Gastrocnemius medialis (tissue), 4 donors: ENCODE data around the gene RNLS. TPM values are rescaled to one million over a fixed set of nuclear protein-coding genes. Genes with fewer than 3 reads are reported as not detected.

Source experiments
- ATAC-seq, 2 donors: fragments of 150-250 bp; one replicate each; pipeline ENCODE4 v1.9.1; 2016
- DNase-seq, 2 donors: peaks; one replicate each; pipeline ENCODE4 v3.0.0-alpha.2; 2019
- H3K27ac ChIP-seq, 4 donors: fragments of 200-600 bp; sonication (generic); 1 replicate in 1 of 4; 2 replicates in 3 of 4; pipeline ENCODE4 v1.5.1; 2016 to 2018; ENCODE audit warnings: mild to moderate bottlenecking in 2 of 4, moderate library complexity in 1 of 4
- H3K27me3 ChIP-seq, 3 donors: fragments of 200-600 bp; sonication (generic) in 2 of 3; 1 replicate in 1 of 3; 2 replicates in 2 of 3; pipeline versions ENCODE4 v1.5.1 to v1.6.0; 2016 to 2019; ENCODE audit warnings: mild to moderate bottlenecking in 1 of 3, moderate library complexity in 1 of 3
- H3K36me3 ChIP-seq, 2 donors: fragments of 200-600 bp; sonication (generic) in 1 of 2; one replicate each; pipeline ENCODE4 v1.5.1; 2017 to 2018
- H3K4me1 ChIP-seq, 2 donors: fragments of 200-600 bp; sonication (generic) in 1 of 2; one replicate each; pipeline ENCODE4 v1.5.1; 2016 to 2017; ENCODE audit warnings: mild to moderate bottlenecking in 2 of 2
- H3K4me3 ChIP-seq, 4 donors: fragments of 200-600 bp; sonication (generic) in 3 of 4; 1 replicate in 1 of 4; 2 replicates in 3 of 4; pipeline ENCODE4 v1.5.1; 2016 to 2019; ENCODE audit warnings: mild to moderate bottlenecking in 2 of 4
- H3K9me3 ChIP-seq, 3 donors: fragments of 200-600 bp; sonication (generic) in 2 of 3; 1 replicate in 1 of 3; 2 replicates in 2 of 3; pipeline ENCODE4 v1.5.1; 2016 to 2019
- POLR2A ChIP-seq, 2 donors: fragments of 450-650 bp; IDR thresholded peaks; one replicate each; pipeline ENCODE4 v1.6.1; 2017; ENCODE audit warnings: antibody characterized with exemption in 2 of 2, mild to moderate bottlenecking in 2 of 2, moderate library complexity in 2 of 2
- in situ Hi-C, 4 donors: fragments of 200-750 bp; cut with MboI; loops; one replicate each; pipeline versions ENCODE4 v1.15.0 to v1.8.0; 2017; ENCODE audit warnings: low sequenced_read_pairs in 4 of 4
- intact Hi-C: fragments of 100-400 bp; cut with DNase I; formaldehyde crosslinking; loops from one replicate; pipeline ENCODE4 v1.15.1; 2023; ENCODE audit warnings: low total_unique reads
- total RNA-seq, 4 donors: library from RNA; depleted of rRNA; stranded (reverse); fragments of >200 nt; gene quantifications; one replicate each; pipeline versions ENCODE4 v1.1.0 to v1.2.3, GENCODE V29; 2016
- TF ChIP-seq, protein P1 (sequence below), 5 experiments: fragments of 450-650 bp in 3 of 5; fragments of 200-600 bp in 2 of 5; sonication (generic) in 2 of 5; IDR thresholded peaks in 4 of 5; conservative IDR thresholded peaks in 1 of 5; 1 replicate in 4 of 5; 2 replicates in 1 of 5; pipeline ENCODE4 v1.5.1; 2016 to 2019; ENCODE audit warnings: antibody characterized with exemption in 5 of 5, mild to moderate bottlenecking in 3 of 5, moderate library complexity in 3 of 5

RNLS gene
- total RNA-seq, 4 donors from 2014 or later, result 8.1 to 17.5 (median 9.7) TPM

DNA sequence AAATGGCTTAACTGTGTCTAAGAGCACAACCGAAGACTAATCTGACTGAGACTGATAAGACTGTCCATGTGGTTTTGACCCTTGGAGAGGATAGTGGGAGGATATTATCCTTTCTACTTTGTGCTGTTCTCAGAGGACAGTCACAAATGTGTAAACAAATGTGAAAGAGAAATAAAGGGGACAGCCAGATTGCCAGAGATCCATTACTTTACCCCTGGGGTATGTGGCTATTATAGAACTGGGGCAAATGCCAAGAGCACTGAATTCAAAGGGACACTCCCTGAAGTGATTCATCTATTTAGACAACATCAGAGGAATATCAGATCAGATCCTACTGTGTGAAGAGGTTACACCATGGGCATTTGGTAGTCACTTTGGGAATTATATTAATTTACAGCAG, 154.7 kb downstream of the RNLS start:
- in situ Hi-C loops (no loop called here), intact Hi-C loops (no loop called here)
- Histone ChIP-seq H3K27me3 (no peaks in the 10 kb centered on the region), H3K27ac (peak overlapping the region; percentile 58 to 76 (median 62)), H3K4me1 (peaks cover 10 to 19% of the 10 kb centered on the region in 2 donors), H3K36me3 (no peaks in the 10 kb centered on the region), H3K4me3 (no peak overlapping the region), H3K9me3 (no peaks in the 10 kb centered on the region)
- ATAC-seq, result peak; percentile 59 to 65
- no peak for DNase-seq
- no peak for TF ChIP-seq POLR2A (IDR thresholded peaks at IDR 0.05)
- TF ChIP-seq, protein P1, sequence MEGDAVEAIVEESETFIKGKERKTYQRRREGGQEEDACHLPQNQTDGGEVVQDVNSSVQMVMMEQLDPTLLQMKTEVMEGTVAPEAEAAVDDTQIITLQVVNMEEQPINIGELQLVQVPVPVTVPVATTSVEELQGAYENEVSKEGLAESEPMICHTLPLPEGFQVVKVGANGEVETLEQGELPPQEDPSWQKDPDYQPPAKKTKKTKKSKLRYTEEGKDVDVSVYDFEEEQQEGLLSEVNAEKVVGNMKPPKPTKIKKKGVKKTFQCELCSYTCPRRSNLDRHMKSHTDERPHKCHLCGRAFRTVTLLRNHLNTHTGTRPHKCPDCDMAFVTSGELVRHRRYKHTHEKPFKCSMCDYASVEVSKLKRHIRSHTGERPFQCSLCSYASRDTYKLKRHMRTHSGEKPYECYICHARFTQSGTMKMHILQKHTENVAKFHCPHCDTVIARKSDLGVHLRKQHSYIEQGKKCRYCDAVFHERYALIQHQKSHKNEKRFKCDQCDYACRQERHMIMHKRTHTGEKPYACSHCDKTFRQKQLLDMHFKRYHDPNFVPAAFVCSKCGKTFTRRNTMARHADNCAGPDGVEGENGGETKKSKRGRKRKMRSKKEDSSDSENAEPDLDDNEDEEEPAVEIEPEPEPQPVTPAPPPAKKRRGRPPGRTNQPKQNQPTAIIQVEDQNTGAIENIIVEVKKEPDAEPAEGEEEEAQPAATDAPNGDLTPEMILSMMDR (IDR thresholded peaks at IDR 0.05 in 4 of 5, conservative IDR thresholded peaks at IDR 0.05 in 1 of 5), result no peak

DNA sequence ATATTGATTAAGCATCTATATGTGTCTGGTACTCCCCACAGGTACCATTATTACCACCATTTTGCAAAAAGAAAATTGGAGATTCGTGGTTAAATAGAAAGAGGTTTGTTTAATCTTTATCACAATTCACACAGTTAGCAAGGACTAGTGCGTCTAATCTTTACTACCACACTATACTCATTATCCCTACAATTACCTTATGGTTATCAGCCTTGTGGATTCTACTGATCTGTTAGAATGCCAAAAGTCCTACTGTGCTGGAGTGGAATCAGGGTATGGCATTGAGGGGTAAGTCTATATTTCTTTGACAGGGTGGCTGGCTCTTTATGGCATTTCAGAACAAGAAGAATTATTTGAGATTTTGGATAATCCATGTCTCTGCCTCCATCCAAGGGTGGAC, 156.1 kb downstream of the RNLS start:
- TF ChIP-seq, protein P1 (IDR thresholded peaks at IDR 0.05 in 4 of 5, conservative IDR thresholded peaks at IDR 0.05 in 1 of 5), result no peak
- ATAC-seq (no peak), DNase-seq (no peak)
- Histone ChIP-seq H3K4me1 (peaks cover 10 to 19% of the 10 kb centered on the region in 2 donors), H3K4me3 (no peak overlapping the region), H3K27ac (no peak overlapping the region), H3K36me3 (no peaks in the 10 kb centered on the region), H3K9me3 (no peaks in the 10 kb centered on the region), H3K27me3 (no peaks in the 10 kb centered on the region)
- intact Hi-C loops, result no loop called here
- in situ Hi-C loops, result no loop called here

DNA sequence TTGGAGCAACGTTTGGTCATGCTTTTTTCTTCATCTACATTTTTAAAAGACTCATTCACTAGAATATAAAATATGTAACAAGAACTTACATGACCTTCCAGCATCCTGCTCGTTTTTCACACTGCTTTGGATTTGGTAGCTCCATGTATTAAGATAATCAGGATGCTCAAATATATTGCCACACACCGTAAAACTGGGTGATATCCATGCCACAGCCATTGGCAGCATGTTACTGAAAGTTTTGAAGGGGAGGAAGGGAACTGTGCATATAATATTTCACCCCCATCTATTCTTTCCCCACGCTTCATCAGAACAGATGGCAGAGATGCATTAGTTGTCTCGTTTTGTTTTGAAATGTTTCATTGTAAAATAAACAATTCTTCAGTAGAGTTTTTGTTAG, 158.2 kb downstream of the RNLS start:
- no peaks in the 10 kb centered on the region for H3K9me3 ChIP-seq
- ATAC-seq (no peak), DNase-seq (no peak)
- no peaks in the 10 kb centered on the region for H3K27me3 ChIP-seq
- in situ Hi-C loops, result no loop called here
- intact Hi-C loops, result no loop called here
- peaks cover 10 to 19% of the 10 kb centered on the region in 2 donors for H3K4me1 ChIP-seq
- H3K36me3 ChIP-seq, result no peaks in the 10 kb centered on the region
- no peak overlapping the region for H3K4me3 ChIP-seq
- H3K27ac ChIP-seq, result no peak overlapping the region
- no peak for TF ChIP-seq POLR2A (IDR thresholded peaks at IDR 0.05)
- TF ChIP-seq, protein P1 (IDR thresholded peaks at IDR 0.05 in 4 of 5, conservative IDR thresholded peaks at IDR 0.05 in 1 of 5), result no peak

DNA sequence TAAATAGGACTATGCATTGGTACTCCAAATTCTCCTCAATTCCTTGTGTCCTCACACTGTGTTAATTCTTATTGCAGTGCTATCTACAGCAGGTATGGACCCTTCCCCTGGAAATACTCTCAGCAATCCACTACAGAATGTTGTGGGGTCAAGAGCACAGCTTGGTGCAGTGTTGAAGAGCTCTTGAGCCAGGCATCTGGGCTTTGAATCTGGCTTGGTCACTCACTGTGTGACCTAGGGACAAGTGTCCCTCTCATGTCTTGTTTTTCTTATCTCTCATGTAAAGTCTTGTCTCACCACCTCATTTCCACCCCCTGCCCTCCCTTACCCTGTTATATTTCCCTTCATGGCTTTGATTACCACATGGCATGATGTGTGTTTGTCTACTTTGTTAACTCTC, 159.4 kb downstream of the RNLS start:
- no peaks in the 10 kb centered on the region for H3K27me3 ChIP-seq
- DNase-seq (no peak), ATAC-seq (no peak)
- no peaks in the 10 kb centered on the region for H3K9me3 ChIP-seq
- no peak overlapping the region for H3K27ac ChIP-seq
- no peaks in the 10 kb centered on the region for H3K36me3 ChIP-seq
- intact Hi-C loops (no loop called here), in situ Hi-C loops (no loop called here)
- peaks cover 7 to 16% of the 10 kb centered on the region in 2 donors for H3K4me1 ChIP-seq
- H3K4me3 ChIP-seq, result no peak overlapping the region
- TF ChIP-seq, protein P1 (IDR thresholded peaks at IDR 0.05 in 4 of 5, conservative IDR thresholded peaks at IDR 0.05 in 1 of 5), result no peak
- no peak for TF ChIP-seq POLR2A (IDR thresholded peaks at IDR 0.05)

DNA sequence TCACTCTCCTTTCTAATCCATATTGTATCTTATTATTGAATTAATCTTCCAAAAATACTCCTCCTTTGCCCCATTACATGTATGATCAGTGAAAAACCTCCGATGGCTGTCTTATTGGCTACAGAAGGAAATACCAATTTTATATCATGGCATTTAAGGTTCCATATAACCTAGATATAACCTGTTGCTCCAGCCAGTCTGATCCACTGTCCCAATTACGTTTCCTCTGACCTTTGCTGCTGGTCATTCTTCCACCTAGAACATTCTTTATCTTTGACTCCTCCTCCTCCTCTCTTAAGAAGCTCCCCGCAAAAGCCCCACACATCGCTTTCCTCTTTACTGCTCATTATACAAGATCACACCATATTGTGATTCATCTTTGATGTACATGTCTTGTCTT, 161.5 kb downstream of the RNLS start:
- Histone ChIP-seq H3K36me3 (no peaks in the 10 kb centered on the region), H3K27me3 (no peaks in the 10 kb centered on the region), H3K27ac (no peak overlapping the region), H3K9me3 (no peaks in the 10 kb centered on the region), H3K4me3 (no peak overlapping the region), H3K4me1 (peaks cover 14 to 16% of the 10 kb centered on the region in 2 donors)
- no peak for TF ChIP-seq POLR2A (IDR thresholded peaks at IDR 0.05)
- intact Hi-C loops, result no loop called here
- no peak for DNase-seq
- no peak for ATAC-seq
- in situ Hi-C loops, result no loop called here
